ENCODE data around the gene TXNDC5.
"Not testable (repeated sequence)": the region's sequence is repeated elsewhere in the genome, so short reads cannot be mapped to it uniquely, and the experiment has no call there.

The TXNDC5 gene

GRCh38 chr6:7896465-7896987 is 14.1 kb downstream of the TXNDC5 start:
- Histone ChIP-seq H3K9ac (ENCODE audit: low read depth, low read length) (no peak overlapping the region), H3K36me3 (ENCODE audit: control insufficient read depth, insufficient read depth, low read length) (peaks cover 99% of the 10 kb centered on the region), H3K27ac (ENCODE audit: low read depth, low read length) (no peak overlapping the region), H3K27me3 (ENCODE audit: control insufficient read depth, insufficient read depth, low read length) (no peaks in the 10 kb centered on the region), H3K4me3 (ENCODE audit: low read depth, low read length) (no peak overlapping the region), H3K9me3 (ENCODE audit: control insufficient read depth, insufficient read depth, low read length) (no peaks in the 10 kb centered on the region), H3K4me1 (ENCODE audit: control insufficient read depth, insufficient read depth, low read length) (no peaks in the 10 kb centered on the region)

GRCh38 chr6:7895125-7895423 is 15.5 kb downstream of the TXNDC5 start:
- Histone ChIP-seq H3K27me3 (ENCODE audit: control insufficient read depth, insufficient read depth, low read length) (no peaks in the 10 kb centered on the region), H3K9ac (ENCODE audit: low read depth, low read length) (no peak overlapping the region), H3K4me1 (ENCODE audit: control insufficient read depth, insufficient read depth, low read length) (no peaks in the 10 kb centered on the region), H3K27ac (ENCODE audit: low read depth, low read length) (no peak overlapping the region), H3K4me3 (ENCODE audit: low read depth, low read length) (no peak overlapping the region), H3K36me3 (ENCODE audit: control insufficient read depth, insufficient read depth, low read length) (peaks cover 99% of the 10 kb centered on the region), H3K9me3 (ENCODE audit: control insufficient read depth, insufficient read depth, low read length) (no peaks in the 10 kb centered on the region)

DNA sequence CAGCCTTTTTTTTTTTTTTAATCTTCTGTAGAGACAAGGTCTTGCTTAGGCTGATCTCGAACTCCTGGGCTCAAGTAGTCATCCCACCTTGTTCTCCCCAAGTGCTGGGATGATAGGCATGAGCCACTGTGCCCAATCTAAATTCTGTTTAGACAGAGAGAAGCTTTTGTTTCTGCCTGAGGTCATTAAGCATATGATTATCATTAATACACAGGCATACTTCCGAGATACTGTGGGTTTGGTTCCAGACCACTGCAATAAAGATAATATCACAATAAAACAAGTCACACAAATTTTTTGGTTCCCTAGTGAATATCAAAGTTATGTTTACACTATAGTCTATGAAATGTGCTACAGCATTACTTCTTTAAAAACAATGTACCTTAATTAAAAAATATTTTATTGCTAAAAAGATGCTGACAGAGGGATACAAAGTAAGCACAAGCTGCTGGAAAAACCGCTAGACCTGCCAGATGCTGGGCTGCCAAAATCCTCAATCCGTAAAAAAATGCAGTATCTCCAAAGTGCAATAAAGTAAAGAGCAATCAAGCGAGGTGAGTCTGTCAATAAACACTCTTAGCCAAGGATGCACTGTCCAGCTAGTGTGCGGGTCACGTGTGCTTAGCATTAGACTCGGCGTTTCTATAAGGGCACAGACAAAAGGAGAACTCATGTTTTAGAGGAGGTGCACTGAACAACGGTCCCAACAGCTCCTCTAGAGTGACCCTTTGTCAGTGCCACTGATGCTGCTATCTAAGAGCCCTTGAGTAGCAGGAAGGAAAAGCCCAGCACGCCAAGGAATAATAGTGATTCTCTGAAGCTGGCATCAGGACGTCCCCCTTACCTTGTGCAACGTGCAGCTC is 16.1 kb downstream of the TXNDC5 start:
- H3K36me3 ChIP-seq (ENCODE audit: control insufficient read depth, insufficient read depth, low read length), result peaks cover 99% of the 10 kb centered on the region

GRCh38 chr6:7893342-7893741 is 17.2 kb downstream of the TXNDC5 start:
- Histone ChIP-seq H3K4me3 (ENCODE audit: low read depth, low read length) (no peak overlapping the region), H3K4me1 (ENCODE audit: control insufficient read depth, insufficient read depth, low read length) (no peaks in the 10 kb centered on the region), H3K9ac (ENCODE audit: low read depth, low read length) (no peak overlapping the region), H3K27ac (ENCODE audit: low read depth, low read length) (no peak overlapping the region), H3K36me3 (ENCODE audit: control insufficient read depth, insufficient read depth, low read length) (peaks cover 100% of the 10 kb centered on the region), H3K9me3 (ENCODE audit: control insufficient read depth, insufficient read depth, low read length) (no peaks in the 10 kb centered on the region), H3K27me3 (ENCODE audit: control insufficient read depth, insufficient read depth, low read length) (no peaks in the 10 kb centered on the region)

More for the DNA sequence above, 16.1 kb downstream of the TXNDC5 start:
- Histone ChIP-seq H3K27me3 (ENCODE audit: control insufficient read depth, insufficient read depth, low read length) (no peaks in the 10 kb centered on the region), H3K27ac (ENCODE audit: low read depth, low read length) (no peak overlapping the region), H3K9me3 (ENCODE audit: control insufficient read depth, insufficient read depth, low read length) (no peaks in the 10 kb centered on the region), H3K4me1 (ENCODE audit: control insufficient read depth, insufficient read depth, low read length) (no peaks in the 10 kb centered on the region), H3K4me3 (ENCODE audit: low read depth, low read length) (no peak overlapping the region), H3K9ac (ENCODE audit: low read depth, low read length) (no peak overlapping the region)

GRCh38 chr6:7892367-7892766 is 18.2 kb downstream of the TXNDC5 start:
- not testable (repeated sequence) for H3K9ac ChIP-seq (ENCODE audit: low read depth, low read length); H3K4me1 ChIP-seq (ENCODE audit: control insufficient read depth, insufficient read depth, low read length); H3K4me3 ChIP-seq (ENCODE audit: low read depth, low read length); H3K27ac ChIP-seq (ENCODE audit: low read depth, low read length); H3K9me3 ChIP-seq (ENCODE audit: control insufficient read depth, insufficient read depth, low read length); H3K27me3 ChIP-seq (ENCODE audit: control insufficient read depth, insufficient read depth, low read length)
- H3K36me3 ChIP-seq (ENCODE audit: control insufficient read depth, insufficient read depth, low read length), result peaks cover 100% of the 10 kb centered on the region

DNA sequence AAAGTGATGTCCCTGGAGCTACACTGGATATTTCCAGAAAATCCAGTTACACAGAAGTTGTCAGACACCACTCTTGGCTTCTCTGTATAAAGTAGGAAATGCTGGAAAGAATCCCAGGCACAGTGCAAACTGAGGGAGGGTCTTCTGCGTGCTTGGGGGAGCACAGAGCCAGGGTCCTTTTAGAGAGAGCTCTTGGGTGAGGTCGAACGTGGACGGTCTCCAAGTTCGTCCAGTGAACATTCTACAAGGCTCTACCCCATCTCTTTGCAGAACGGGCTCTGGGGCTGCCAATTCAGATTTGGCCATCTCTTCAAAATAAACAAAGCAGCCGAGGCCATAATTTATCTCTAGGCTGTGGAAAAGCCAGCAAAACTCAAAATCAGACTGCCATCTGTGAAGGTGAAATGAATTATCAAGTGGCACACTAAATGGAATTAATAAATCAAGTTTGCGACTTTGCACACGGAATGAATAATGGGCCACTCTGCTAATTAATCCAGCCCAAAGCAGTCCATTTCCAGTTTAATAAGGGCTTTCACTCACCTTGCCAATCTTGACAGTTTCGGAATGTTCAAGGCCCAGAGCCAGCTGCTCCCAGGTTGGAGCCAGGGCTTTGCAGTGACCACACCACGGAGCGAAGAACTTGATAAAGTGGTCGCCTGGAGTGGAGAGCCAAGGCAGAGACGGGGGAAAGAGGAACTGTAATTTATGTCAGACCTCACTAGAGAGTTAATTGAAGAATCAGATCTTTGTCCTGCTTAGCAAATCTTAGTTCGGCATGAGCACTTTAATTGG is 19.3 kb downstream of the TXNDC5 start:
- H3K9me3 ChIP-seq (ENCODE audit: control insufficient read depth, insufficient read depth, low read length), result no peaks in the 10 kb centered on the region
- no peak overlapping the region for H3K4me3 ChIP-seq (ENCODE audit: low read depth, low read length)
- no peak overlapping the region for H3K27ac ChIP-seq (ENCODE audit: low read depth, low read length)
- no peaks in the 10 kb centered on the region for H3K4me1 ChIP-seq (ENCODE audit: control insufficient read depth, insufficient read depth, low read length)
- H3K27me3 ChIP-seq (ENCODE audit: control insufficient read depth, insufficient read depth, low read length), result no peaks in the 10 kb centered on the region
- H3K36me3 ChIP-seq (ENCODE audit: control insufficient read depth, insufficient read depth, low read length), result peaks cover 100% of the 10 kb centered on the region
- no peak overlapping the region for H3K9ac ChIP-seq (ENCODE audit: low read depth, low read length)

DNA sequence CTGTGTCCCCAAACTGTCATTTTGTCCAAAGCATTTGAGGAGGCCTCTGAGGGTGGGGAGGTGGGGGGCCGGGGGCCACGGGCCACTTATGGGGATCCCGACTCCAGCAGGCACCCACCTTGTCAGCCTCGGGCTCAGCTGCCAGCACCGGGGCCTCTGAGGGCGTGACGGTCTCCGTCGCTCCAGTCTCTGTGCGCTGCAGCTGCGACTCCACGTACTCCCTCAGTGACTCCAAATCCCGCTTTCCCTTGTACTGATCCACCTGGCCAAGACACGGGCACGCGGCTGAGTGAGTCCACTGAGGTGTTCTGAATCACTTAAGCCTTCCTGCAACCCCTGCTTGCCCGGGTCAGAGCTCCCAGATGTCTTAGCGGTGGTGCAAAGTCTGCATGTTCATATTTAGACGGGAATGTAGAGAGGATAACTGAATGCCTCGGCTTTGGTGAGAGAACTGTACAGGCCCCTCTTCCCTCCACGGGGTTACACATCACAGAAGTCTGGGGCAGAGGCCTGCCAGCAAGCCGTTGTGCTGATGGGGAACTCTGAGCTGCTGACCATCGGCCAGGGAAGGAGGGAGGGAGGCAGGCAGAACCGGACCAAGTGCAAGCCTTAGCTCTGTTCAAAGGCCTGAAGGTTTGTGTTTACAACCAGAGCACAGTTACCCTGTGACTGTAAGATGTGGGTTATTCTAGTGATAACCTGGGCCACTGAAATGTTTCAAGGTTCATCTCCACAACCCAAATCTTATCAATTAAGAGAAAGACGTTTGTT is 21.8 kb downstream of the TXNDC5 start:
- H3K4me3 ChIP-seq (ENCODE audit: low read depth, low read length), result no peak overlapping the region
- no peak overlapping the region for H3K27ac ChIP-seq (ENCODE audit: low read depth, low read length)
- H3K27me3 ChIP-seq (ENCODE audit: control insufficient read depth, insufficient read depth, low read length), result no peaks in the 10 kb centered on the region
- no peak overlapping the region for H3K9ac ChIP-seq (ENCODE audit: low read depth, low read length)
- no peaks in the 10 kb centered on the region for H3K4me1 ChIP-seq (ENCODE audit: control insufficient read depth, insufficient read depth, low read length)
- H3K36me3 ChIP-seq (ENCODE audit: control insufficient read depth, insufficient read depth, low read length), result peaks cover 100% of the 10 kb centered on the region
- H3K9me3 ChIP-seq (ENCODE audit: control insufficient read depth, insufficient read depth, low read length), result no peaks in the 10 kb centered on the region

DNA sequence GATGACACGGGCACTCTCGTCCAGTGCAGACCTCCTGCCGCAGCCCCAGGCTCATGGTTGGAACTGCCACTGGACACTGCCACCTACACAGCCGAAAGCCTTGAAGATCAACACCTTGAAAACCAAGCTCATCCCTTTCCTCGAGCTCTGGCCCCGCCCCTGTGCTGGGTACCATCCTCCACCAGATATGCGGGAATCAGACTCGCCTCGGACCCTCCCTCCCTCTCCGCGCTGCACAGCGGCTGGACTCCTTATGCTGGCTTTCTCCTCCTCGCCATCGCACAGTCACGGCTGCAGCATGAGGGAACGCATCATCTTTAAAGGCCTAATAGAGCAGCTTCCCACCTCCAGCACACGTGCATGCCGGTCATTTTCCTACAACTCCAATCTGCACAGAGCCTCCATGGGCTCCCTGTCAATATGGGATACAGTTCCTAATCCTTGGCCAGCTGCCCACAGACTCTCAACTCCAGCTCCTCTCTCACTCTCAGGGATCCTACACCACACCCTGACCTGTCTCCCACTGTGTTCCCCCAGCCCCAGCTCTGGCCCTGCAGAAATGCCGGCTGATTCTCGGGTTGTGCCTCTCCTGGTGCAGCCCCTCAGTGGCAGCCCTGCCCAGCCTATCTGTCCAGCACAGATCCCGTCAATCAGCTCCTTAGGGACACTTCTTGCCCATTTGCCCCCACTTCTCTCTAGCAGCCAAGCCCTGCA is 23.2 kb downstream of the TXNDC5 start:
- Histone ChIP-seq H3K9me3 (ENCODE audit: control insufficient read depth, insufficient read depth, low read length) (no peaks in the 10 kb centered on the region), H3K36me3 (ENCODE audit: control insufficient read depth, insufficient read depth, low read length) (peaks cover 100% of the 10 kb centered on the region), H3K4me3 (ENCODE audit: low read depth, low read length) (no peak overlapping the region), H3K4me1 (ENCODE audit: control insufficient read depth, insufficient read depth, low read length) (no peaks in the 10 kb centered on the region), H3K27ac (ENCODE audit: low read depth, low read length) (no peak overlapping the region), H3K27me3 (ENCODE audit: control insufficient read depth, insufficient read depth, low read length) (no peaks in the 10 kb centered on the region), H3K9ac (ENCODE audit: low read depth, low read length) (no peak overlapping the region)

DNA sequence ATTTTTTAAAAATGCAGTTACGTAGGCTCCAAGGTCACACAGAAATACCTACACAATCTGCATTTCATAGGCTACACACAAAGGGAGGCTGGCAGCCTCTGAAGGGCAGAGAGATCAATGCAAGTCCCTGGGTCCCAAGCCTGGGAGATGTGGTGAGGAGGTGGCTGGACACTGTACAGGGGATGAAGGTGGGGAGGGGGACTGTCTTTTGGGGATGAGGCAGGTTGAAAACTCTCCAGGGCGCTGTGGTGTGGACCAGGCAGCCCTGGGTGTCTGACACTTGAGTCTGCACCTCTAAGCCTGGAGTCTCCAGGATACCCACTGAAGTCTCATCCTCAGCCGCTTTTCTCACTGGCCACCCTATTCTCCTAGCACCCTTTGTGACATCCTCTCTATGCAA is 24.5 kb downstream of the TXNDC5 start:
- H3K36me3 ChIP-seq (ENCODE audit: control insufficient read depth, insufficient read depth, low read length), result peaks cover 100% of the 10 kb centered on the region

DNA sequence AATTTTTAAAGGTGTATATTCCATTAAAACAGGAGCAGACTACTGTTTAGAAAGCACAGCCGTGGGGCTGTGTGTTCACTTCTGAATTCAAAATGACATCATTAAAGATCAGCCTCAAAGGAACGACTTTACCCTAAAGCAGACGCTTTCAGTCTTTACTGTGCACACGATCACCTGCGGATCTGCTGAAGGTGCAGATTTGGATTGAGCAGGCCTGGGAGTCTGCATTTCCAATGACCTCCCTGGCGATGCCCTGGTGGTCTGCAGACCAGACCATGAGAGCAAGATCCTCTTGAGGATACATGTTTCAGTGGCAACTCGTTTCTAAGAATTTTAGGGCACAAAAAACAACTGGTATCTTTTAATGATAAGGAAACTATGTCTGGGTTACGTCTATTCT is 27.2 kb downstream of the TXNDC5 start:
- Histone ChIP-seq H3K9me3 (ENCODE audit: control insufficient read depth, insufficient read depth, low read length) (no peaks in the 10 kb centered on the region), H3K4me1 (ENCODE audit: control insufficient read depth, insufficient read depth, low read length) (no peaks in the 10 kb centered on the region), H3K27me3 (ENCODE audit: control insufficient read depth, insufficient read depth, low read length) (no peaks in the 10 kb centered on the region), H3K27ac (ENCODE audit: low read depth, low read length) (no peak overlapping the region), H3K4me3 (ENCODE audit: low read depth, low read length) (no peak overlapping the region), H3K36me3 (ENCODE audit: control insufficient read depth, insufficient read depth, low read length) (peaks cover 83% of the 10 kb centered on the region), H3K9ac (ENCODE audit: low read depth, low read length) (no peak overlapping the region)

More for the DNA sequence above, 24.5 kb downstream of the TXNDC5 start:
- no peaks in the 10 kb centered on the region for H3K4me1 ChIP-seq (ENCODE audit: control insufficient read depth, insufficient read depth, low read length)
- no peak overlapping the region for H3K27ac ChIP-seq (ENCODE audit: low read depth, low read length)
- no peak overlapping the region for H3K9ac ChIP-seq (ENCODE audit: low read depth, low read length)
- H3K4me3 ChIP-seq (ENCODE audit: low read depth, low read length), result no peak overlapping the region
- no peaks in the 10 kb centered on the region for H3K27me3 ChIP-seq (ENCODE audit: control insufficient read depth, insufficient read depth, low read length)
- H3K9me3 ChIP-seq (ENCODE audit: control insufficient read depth, insufficient read depth, low read length), result no peaks in the 10 kb centered on the region
